GM12892 (cell line): ENCODE measurements around the gene SLC35F4.

Experiments
- POLR2A ChIP-seq: IDR thresholded peaks from 2 replicates; pipeline ENCODE4 v1.6.1; 2011; ENCODE audit warnings: low read depth, low read length, control low read depth
- POLR2AphosphoS5 ChIP-seq: IDR thresholded peaks from 2 replicates; pipeline ENCODE4 v1.6.1; 2011; ENCODE audit warnings: low read depth, low read length, control low read depth

- TF ChIP-seq POLR2A = no peak
- no peak for TF ChIP-seq POLR2AphosphoS5
Observed at GRCh38 chr14:57582746-57583145, 283.1 kb downstream of the SLC35F4 start.
